Uterus (tissue), 2 donors: Measurements from ENCODE around the gene CHRNA9.

ENCODE experiments used
- POLR2A ChIP-seq, 2 donors: fragments of 450-650 bp; IDR thresholded peaks; one replicate each; pipeline ENCODE4 v1.6.1; 2016; ENCODE audit warnings: antibody characterized with exemption in 2 of 2, mild to moderate bottlenecking in 1 of 2, moderate library complexity in 1 of 2
- TF ChIP-seq, protein P1 (sequence below), 4 experiments: fragments of 200-600 bp in 2 of 4; fragments of 450-650 bp in 2 of 4; sonication (generic) in 2 of 4; IDR thresholded peaks; one replicate each; pipeline ENCODE4 v1.5.1; 2016 to 2019; ENCODE audit warnings: antibody characterized with exemption in 4 of 4, mild to moderate bottlenecking in 2 of 4, moderate library complexity in 1 of 4

DNA sequence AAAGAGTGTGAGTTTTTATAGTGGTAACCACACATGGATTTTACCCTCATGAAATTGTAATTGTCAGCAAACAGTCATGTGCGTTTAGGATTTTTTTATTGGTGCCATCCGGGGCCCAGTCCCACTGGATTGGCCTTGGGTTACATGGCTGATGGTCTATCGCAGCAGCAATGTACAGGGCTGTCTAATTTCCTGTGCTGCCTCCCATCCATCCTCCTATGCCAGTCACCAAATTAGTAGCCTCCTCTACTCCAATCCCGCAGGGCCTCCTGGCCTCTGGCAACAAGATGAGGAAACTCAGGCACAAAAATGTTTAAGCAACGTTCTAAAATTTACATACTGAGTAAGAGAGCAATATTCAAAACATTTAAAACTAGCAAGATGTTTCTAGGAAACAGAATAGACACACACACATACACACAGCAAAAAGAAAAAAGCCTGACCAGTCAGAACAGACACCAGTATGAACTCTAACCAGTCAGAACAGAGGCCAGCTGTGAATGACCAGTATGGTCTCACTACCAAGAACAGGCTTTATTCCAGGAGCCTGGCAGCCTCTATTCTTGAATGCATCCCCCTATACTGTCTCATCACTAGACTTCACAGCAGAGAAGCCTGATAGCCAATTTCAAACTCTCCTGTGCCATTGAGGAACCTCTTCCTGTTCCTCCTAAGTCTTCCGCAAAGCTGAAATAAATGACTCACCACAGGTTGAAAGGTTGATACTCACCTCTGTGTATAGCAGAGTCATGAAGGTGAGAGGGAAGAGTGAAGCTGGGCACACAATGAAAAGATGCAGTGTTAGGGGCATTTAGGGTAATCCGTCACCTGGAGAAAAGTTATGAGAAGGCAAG is 42.6 kb downstream of the CHRNA9 start:
- TF ChIP-seq, protein P1, sequence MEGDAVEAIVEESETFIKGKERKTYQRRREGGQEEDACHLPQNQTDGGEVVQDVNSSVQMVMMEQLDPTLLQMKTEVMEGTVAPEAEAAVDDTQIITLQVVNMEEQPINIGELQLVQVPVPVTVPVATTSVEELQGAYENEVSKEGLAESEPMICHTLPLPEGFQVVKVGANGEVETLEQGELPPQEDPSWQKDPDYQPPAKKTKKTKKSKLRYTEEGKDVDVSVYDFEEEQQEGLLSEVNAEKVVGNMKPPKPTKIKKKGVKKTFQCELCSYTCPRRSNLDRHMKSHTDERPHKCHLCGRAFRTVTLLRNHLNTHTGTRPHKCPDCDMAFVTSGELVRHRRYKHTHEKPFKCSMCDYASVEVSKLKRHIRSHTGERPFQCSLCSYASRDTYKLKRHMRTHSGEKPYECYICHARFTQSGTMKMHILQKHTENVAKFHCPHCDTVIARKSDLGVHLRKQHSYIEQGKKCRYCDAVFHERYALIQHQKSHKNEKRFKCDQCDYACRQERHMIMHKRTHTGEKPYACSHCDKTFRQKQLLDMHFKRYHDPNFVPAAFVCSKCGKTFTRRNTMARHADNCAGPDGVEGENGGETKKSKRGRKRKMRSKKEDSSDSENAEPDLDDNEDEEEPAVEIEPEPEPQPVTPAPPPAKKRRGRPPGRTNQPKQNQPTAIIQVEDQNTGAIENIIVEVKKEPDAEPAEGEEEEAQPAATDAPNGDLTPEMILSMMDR (IDR thresholded peaks at IDR 0.05) = no peak
- TF ChIP-seq POLR2A (IDR thresholded peaks at IDR 0.05) = no peak
